Activated T-helper 1 cell treated with Interleukin-2 at 50 U/mL for 16 hours (primary cell): Measurements from ENCODE around the gene OTX1.

Experiments used
- DNase-seq: peaks from one replicate; pipeline ENCODE4 v3.0.0-alpha.2; 2020; ENCODE audit warnings: low read depth

Gene OTX1

DNA sequence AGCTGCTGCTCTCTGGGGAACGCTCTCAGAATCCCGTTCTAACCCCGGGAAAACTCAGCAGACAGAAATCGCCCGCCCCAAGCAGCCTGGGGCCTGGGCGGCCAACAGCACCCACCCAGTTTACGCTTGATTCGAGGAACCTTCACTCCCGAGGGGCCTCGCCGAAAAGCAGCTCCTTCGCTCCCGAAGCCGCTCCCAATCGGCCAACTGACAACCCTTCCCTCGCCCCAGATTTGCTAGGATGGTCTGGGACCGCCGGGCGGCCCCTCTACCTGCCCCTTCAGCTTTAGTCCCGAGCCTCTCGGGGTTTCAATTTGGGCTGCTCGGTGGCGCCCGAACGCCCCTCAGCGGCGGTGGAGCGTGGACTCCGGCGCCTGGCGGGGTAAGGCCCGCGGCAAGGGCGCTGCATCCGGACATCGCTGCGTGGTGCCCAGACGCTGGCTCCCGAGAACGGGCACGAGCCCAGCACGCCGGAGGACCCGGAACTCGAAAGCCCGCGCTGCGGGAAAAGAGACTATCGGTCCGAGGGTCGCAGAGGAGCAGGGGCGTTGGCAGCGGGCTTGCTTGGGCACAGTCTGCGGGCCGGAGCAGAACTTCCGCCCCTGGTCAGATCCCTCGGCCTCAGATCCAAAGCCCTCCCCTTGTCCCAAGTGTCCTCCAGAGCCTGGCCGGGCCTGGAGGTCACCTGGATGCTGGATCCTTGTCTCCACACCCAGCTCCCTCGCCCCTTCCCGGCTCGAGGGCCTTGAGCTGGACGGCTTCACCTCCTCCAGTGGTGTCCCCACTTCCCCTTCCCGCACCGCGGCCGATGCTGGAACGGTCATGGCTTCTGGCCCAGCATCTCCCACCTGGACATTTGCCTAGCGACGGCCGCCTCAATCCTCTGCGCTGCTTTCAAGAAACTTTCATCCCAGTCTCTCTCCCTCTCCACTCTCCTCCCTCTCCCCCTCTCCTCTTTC is 3.0 kb upstream of the OTX1 start:
- no peak for DNase-seq

DNA sequence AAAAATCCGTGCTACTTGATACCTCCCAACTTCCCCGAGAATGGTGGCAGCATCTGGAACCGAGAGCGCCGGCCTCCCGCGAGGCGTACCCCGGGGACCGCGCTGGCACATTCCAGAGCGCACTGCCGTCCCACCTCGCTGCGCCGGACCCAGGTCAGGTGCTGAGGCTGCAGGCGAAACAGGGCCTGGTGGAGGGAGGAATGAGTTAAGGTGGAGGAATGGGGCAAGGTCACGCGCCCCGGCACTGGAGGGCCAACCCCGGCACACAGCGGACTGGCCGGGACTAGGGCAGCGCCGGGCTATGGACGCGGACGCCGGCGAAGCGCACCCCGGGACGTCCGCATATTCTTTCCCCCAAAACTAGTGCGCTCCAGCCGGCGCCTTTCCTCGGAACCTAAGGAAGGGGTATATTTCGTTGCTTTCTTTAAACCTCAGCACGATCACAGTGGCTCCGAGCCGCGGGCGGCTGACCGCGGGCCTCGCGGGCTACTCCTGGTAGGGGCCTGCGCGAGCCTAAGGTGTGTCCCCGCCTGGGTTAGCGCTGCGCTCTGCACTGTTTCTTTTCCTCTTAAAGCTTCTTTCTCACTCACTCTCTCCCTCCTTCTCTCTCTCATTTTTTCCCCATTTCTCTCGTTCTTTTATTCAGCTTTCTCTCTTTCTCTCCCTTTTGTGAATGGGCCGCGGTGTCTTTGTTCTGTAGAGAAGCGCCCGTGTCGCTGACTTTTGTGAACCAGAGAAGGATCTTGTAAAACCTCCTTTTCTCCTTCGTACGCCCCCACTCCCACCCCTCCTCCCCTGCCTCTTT is 2.1 kb upstream of the OTX1 start:
- DNase-seq, result no peak

DNA sequence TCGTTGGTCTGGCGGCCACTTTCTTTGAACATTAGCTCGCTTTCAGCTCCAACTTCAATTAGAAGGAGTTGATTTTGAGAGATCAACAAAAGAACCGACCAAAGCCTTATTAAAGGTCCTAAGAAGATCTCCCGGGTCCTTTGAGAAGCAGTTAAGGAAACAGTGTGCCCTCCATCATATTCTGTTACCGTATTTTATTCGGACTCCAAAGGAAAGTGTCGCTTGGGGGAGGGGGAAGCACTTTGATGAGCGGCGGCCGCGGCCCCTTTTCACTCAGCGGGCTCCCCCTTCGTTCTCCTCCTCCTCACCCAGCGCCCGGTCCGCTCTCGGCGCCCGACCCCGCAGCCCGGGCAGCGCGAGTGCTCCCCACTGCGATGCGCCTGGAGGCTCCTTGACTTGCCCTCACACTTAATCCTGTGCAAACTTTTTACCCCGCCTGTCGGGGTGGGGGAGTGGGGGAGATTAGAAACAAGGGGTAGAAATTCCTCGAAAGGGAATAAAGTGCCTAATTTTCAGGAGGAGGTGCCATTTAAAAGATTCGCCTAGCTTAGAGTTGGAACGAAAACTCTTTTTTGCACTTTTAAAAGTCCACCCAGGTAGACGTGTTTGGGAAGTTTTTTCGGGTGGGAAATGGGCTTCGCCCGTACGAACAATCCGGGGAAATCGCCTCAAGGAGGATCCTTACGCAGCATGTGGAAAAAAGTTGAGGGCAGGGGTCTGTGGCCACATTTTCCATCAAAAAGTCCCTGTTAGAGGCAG is 1.2 kb upstream of the OTX1 start:
- DNase-seq, result no peak

DNA sequence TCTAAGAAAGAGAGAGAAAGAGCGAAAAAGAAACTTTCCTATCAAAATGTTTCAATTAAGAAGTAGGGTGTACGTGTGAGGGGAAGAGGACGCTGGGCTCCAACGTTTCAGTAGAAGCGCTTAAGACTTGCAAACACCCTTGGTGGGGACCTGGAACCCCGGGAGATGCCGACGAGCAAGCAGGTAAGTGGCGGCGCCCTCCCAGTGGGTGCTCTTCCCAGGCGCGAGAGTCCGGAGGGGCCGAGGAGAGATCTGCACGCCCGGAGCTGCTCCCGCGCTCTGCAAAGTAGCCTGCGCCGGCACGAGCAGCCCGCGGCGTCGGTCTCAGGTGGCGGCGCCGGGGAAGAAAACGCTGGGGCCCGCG is 678 bp upstream of the OTX1 start:
- DNase-seq, result no peak

DNA sequence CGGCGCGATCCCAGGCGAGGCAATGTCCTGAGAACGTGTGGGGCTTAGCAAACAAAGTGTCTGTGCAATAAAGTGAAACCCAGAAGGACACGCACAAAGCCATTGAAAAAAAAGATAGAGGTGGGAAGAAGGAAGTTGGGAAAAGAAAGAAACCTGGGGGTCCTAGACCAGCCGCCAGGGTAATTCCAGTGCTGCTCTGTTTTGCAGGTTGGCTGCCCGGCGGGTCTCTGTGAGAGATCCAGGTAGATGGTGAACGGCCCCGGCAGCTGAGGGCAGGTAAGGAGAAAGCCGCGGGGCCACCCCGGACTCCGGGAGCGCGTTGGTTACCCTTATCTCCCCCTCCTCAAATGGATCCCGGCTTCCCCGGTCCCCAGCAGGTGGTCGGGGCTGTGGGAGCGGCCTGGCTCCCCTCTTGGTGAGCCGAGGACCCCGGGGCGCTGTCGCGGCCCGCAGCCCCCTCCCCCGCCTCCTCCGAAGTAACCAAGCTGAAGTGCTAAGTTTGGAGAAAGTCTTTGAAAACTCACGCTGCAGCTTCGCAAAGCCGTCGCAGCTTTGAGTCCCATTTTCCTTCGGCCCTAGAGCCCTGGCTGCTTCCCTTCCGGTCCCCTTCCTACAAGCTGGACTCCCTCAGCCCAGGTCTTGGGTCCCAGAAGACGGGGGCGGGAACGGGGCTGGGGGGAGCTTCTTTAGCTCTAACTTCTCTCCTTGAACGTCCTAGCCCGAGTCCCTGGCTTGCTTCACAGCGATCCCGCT is 588 bp downstream of the OTX1 start:
- DNase-seq, result no peak

DNA sequence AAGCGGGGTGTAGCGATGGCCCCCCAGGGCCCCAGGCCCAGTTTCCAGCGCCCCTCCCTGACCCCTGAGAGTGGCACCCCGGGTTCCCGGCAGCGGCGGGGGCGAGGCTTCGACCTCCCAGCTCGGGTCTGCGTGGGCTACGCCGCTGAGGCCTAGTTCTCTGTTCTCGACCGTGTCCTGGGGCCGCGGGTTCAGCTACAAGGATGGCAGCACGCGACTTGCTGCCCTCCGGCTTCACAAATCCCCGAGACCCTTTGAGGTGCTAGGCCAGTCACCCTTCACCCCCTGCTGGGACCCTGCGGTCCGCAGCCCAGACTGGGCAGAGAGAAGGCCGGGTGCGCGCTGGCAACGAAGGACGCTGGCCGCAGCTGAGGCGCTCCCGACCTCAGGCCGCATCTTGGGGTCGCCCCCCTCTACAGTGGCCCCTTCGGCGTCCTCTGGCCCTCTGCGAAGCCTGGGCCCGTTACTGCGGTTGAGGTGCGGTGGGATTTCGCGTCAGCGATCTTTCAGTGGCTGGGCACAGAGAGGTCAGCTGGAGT is 1.2 kb downstream of the OTX1 start:
- DNase-seq, result no peak

DNA sequence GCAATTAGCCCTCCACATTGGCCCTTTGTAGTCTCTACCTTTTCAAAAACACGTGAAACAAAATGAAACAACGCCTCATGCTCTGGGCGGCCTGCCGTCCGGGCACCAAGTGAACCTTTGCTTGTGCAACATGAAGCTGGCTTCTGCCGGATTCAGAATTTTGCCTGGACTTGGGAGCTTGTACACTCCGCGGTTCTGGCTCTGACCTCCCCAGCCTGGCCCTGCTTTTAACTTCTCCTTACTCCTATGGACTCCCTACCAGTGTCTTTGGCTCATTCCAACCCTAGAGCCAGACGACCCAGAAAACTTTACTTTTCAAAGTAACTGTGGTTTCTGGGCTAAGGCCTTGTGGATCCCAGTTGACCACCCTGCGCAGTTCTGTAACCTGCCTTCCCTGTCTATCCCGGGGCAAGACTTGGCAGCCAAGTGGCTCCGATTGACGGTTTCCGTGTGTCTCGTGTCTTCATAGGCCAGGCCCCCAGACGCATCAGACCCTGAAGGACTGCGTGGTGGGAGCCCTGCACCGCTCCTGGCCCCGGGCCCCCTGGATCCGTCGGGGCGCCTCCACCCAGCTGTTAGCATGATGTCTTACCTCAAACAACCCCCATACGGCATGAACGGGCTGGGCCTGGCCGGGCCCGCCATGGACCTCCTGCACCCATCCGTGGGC is 1.9 kb downstream of the OTX1 start:
- DNase-seq, result no peak

DNA sequence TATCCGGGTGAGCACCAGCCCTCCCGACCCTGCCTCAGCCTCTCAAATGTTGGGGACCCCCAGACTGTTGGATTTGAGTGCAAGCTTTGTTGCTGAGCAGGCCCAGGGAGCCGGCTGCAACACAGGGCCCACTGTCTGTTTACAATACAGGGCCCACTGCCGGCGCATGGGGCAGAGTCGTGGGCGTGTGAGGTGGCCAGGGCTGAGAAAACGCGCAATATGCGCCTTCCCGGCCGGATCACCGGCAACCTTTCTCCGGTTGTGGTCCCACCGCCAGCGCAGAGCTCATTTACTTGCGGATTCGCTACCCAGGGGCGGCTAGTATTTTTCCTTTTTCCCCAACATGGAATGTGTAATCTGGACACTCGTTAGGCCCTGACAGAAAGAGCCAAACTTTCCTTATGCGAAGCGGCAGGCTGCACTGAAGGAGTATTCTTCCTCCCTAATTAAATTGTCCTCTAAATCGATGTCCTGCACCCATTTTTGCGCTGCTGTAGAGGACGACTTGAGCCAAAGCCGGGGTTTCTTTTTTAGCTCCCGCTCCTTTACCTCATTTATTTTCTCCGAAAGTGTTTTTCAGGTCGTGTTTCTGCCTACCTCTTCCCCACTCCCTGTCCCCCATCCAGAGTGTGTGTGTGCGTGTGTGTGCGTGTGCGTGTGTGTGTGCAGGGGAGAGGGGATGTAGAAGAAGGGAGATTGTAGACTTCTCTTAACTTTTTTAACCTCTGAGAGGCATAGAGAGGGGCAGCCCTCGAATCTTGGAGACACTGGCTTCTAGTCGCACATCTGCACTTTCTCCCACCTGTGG is 2.7 kb downstream of the OTX1 start:
- no peak for DNase-seq

DNA sequence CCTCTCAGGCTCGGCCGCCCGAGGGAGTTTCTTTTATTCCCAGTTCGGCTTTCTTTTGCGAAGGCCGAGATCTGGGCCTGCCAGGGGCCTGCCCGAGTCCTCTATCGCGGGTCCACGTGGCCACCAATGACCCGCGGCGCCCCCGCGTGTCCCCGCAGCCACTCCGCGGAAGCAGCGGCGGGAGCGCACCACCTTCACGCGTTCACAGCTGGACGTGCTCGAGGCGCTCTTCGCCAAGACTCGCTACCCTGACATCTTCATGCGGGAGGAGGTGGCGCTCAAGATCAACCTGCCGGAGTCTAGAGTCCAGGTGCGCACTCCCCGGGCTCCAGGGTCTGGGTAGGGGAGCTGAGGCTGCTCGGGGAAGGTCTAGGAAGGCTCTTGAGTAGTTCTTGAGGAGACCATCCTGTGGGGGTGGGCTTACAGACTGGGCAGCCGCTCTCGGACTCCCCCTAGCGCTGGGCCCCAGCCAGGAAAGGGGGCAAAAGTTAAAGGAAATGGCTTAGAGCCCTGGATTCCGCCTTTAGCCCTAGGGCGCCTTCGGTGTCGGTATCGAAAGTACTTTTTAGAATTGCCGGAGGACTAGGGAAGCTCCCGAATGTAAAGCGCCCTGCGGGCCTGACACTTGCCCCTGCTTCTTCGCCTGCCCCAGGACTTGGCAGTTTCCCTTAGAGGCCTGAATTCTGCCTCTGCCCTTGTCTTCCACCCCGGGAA is 3.4 kb downstream of the OTX1 start:
- DNase-seq, result no peak

DNA sequence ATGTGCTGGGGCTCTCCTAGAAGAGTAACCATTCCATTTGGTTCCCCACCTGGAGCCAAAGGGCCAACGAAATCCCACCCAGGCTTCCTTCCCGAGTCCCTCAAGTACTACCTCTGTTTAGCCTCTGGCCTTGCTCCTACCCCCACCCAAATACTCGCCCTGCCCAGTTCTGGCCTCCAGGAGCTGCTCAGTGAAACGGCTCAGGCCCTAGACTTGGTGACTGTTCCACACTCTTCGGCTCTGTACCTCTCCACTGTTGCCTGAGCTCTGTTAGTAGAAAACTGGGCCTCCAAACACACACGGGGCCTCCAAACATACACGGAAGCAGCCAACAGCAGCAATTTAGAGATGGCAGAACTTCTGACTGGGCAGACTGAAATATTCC is 4.2 kb downstream of the OTX1 start:
- no peak for DNase-seq

DNA sequence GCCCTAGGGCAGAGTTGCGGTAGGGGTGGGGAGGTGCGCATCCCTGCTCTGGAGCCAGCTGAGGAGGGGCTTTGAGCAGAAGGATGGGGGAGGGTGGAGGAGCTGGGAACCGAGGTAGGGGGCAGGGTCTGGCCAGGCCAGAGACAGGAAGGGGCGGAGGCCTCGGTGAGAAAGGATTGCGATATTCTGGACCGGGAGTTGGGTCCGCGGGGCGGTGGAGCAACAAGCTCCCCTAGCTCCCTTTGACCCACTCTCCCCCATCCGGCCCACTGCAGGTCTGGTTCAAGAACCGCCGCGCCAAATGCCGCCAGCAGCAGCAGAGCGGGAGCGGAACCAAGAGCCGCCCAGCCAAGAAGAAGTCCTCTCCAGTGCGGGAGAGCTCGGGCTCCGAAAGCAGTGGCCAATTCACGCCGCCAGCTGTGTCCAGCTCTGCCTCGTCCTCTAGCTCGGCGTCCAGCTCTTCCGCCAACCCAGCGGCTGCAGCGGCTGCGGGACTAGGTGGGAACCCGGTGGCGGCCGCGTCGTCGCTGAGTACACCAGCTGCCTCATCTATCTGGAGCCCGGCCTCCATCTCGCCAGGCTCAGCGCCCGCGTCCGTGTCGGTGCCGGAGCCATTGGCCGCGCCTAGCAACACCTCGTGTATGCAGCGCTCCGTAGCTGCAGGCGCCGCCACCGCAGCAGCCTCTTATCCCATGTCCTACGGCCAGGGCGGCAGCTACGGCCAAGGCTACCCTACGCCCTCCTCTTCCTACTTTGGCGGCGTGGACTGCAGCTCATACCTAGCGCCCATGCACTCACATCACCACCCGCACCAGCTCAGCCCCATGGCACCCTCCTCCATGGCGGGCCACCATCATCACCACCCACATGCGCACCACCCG is 4.8 kb downstream of the OTX1 start:
- DNase-seq, result no peak

DNA sequence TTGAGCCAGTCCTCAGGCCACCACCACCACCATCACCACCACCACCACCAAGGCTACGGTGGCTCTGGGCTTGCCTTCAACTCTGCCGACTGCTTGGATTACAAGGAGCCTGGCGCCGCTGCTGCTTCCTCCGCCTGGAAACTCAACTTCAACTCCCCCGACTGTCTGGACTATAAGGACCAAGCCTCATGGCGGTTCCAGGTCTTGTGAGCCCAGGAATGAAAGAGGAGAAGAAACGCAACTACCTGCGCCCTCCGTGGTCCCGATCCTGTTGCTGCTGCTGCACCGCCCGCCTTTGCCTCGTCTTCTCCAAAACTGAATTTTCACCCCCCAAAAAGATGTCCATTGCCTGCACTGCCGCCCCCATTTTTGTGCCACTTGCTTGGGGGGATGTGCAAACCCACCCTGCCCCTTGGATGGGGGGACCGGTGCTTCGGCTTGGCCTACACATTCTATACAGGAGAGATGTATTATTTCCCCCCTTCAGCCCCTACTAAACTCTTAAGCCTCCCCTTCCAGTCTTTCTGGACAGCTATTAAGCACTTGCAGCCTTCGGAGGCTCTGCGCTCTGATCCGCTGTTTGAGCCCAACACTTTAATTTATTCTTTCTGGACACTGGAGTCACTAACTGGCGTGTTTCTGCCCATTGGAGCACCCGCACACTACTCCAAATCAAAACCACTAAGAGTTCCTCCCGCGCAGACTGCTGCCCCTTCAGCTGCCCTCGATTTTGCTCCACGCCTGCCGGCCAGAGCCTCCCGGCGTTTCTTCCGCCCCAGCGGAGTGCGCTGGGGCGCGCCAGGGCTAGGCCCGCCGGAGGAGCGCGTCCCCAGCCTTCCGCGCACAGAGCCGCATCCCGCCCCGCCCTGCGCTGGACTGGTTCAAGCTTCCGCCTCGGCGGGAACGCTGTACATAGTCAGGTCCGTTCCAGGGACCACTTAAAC is 5.7 kb downstream of the OTX1 start:
- no peak for DNase-seq

DNA sequence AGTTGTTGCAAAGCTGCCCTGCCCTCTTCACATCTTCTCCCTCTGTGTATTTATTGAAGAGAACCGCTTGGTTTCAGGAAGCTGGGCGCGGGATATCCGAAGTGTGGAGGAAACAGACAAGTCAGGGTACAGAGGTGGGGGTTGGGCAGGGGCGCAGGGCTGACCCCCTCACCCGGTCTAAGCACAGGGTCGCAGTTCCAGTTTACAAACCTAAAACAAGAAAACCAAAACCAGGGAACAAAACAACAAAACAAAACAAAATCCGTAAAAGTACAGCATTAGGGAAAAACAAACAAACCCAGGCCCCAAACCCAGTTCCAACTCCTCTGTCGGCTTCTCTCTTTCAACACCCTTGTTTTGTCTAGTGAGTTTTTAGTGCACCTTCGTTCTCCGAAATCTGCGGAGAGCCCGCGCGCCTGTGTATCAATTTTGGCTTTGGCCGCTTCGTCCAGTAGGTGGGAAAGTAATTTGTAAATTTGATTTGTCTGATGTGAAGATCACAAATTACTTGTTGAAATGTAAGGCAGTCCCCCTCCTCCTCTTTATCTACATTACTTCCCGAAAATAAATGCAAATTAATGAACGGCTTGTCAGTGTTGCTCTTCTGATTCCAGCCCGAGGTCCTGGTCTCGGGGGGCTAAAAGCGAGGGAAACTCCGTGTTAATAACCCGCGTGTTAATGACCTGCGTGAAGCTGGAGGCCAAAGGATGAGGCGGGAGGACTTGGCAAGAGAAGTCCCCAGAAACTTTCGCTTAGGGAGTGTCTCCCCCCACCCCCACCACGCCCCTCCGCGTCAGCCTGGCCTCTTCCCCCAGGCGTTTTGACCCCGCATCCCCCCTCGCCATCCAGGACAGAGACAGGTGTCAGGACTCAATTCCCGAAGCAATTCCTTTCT is 6.9 kb downstream of the OTX1 start:
- DNase-seq, result no peak

DNA sequence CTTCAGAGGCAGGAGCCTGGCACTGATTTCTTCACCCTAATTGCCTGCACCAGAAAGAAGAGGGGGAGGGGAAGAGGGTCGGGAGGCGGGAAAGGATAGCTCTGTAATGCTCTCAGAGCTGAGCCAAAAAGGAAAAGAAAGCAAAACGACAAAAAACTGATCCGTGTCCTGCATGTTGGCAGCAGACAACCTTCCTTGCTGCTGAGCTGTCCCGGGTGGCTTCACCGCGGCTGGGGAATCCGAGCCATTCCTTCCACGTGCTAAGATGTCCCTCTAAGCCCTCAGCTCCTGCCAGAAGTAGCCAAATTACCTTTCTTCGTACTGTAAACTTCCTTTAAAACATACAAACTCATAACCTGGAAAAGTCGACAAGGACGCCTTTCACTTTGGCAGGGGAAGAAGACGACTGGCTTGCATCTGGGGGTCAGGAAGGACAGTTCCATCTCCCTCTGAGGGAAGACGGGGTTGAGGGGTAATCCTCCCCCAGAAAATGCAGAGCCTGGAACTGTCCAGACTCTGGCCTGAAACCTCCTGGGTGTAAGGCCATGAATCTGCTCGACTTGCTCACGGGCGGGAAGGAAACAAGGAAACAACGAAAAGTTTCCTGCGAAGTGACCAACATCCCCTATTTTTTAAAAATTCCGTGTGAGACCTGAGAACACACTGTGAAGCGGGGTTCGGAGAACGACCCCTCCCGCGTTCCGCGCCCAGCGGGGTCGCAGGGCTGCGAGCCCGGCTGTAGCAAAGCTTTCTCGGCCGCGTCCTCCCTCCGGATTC is 7.7 kb downstream of the OTX1 start:
- DNase-seq, result no peak
